ENCODE data around the gene ADGRG3. TPM values are rescaled to one million over a fixed set of nuclear protein-coding genes. Genes with fewer than 3 reads are reported as not detected.

ADGRG3 gene
- total and polyA plus RNA-seq, 9 of the 15 experiments (the other 6 are each of a cell fraction or from before 2014, with no cell fraction given): 0.09 to 0.52 (median 0.14) TPM; not detected in 3

- TF ChIP-seq ZC3H4 (CRISPR knock-in tag; IDR thresholded peaks at IDR 0.05; ENCODE audit: borderline replicate concordance): no peak
- TF ChIP-seq XRCC5 (IDR thresholded peaks at IDR 0.05; ENCODE audit: low read depth, low read length): peak; percentile 99
- no peak for TF ChIP-seq RFX7 (CRISPR knock-in tag; IDR thresholded peaks at IDR 0.05)
- no peak for TF ChIP-seq PREB (CRISPR knock-in tag; IDR thresholded peaks at IDR 0.05)
- TF ChIP-seq PURB (CRISPR knock-in tag; IDR thresholded peaks at IDR 0.05; ENCODE audit: low read depth): no peak
- TF ChIP-seq DMBX1 (CRISPR knock-in tag; IDR thresholded peaks at IDR 0.05; ENCODE audit: borderline replicate concordance): no peak
- TF ChIP-seq CXXC5 (CRISPR knock-in tag; IDR thresholded peaks at IDR 0.05): 0 out of 2 replicates have a peak, but pooled peaks have one; percentile 24
- TF ChIP-seq HEY1 (CRISPR knock-in tag; IDR thresholded peaks at IDR 0.05; ENCODE audit: borderline replicate concordance): no peak
- no peak for TF ChIP-seq SRSF1 (IDR thresholded peaks at IDR 0.05; ENCODE audit: low read depth, low read length)
- no peak; the same call in 1 of the 2 replicates for TF ChIP-seq THRB (CRISPR knock-in tag; conservative IDR thresholded peaks at IDR 0.05)
- TF ChIP-seq FOXK2 (conservative IDR thresholded peaks at IDR 0.05 in 1 of 2, IDR thresholded peaks at IDR 0.05 in 1 of 2; ENCODE audit: low read depth in 2 of 2): no peak
- TF ChIP-seq HINFP (tag; conservative IDR thresholded peaks at IDR 0.05; ENCODE audit: low read depth): no peak
- no peak for TF ChIP-seq CHD2 (IDR thresholded peaks at IDR 0.05; ENCODE audit: low read depth, low read length)
- no peak for TF ChIP-seq SAFB2 (IDR thresholded peaks at IDR 0.05; ENCODE audit: borderline replicate concordance, low read depth, low read length, severe bottlenecking)
- no peak for TF ChIP-seq HMGXB4 (CRISPR knock-in tag; IDR thresholded peaks at IDR 0.05)
- TF ChIP-seq BRF2 (IDR thresholded peaks at IDR 0.05; ENCODE audit: borderline replicate concordance, insufficient read depth, insufficient read length): no peak
- no peak for TF ChIP-seq ATF3 (IDR thresholded peaks at IDR 0.05)
- TF ChIP-seq ATF3 (CRISPR knock-in tag; conservative IDR thresholded peaks at IDR 0.05): no peak
Observed at GRCh38 chr16:57648581-57649442, 19.3 kb upstream of the ADGRG3 start (continued).
